NCI-H2171 treated with DMSO at 0.1 percent for 48 hours (cell line): Measurements from ENCODE around the gene ALCAM.
"Not testable (repeated sequence)": the region's sequence is repeated elsewhere in the genome, so short reads cannot be mapped to it uniquely, and the experiment has no call there.

Experiments
- DNase-seq: peaks from one replicate; lab custom pipeline; 2025; lab: John Stamatoyannopoulos, UW

The ALCAM gene

DNA sequence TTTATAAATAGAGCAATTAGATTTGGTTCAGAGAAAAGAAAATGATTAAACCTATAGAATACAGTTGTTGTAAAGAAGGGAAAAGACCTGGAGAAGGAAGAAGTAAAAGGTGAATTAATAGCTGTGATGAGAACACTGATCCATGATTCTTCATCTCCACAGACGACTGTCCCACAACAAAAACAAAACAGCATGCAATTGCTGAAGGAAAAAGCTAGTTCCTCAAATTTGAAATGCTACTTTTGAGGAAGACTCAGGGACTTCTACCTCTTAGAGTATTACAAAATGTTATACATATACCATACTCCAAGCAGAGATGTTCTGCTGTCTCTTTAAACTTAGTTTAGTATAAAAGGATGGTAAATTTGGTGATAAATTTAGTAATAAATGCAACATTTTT, 21.5 kb downstream of the ALCAM start:
- DNase-seq = no peak

DNA sequence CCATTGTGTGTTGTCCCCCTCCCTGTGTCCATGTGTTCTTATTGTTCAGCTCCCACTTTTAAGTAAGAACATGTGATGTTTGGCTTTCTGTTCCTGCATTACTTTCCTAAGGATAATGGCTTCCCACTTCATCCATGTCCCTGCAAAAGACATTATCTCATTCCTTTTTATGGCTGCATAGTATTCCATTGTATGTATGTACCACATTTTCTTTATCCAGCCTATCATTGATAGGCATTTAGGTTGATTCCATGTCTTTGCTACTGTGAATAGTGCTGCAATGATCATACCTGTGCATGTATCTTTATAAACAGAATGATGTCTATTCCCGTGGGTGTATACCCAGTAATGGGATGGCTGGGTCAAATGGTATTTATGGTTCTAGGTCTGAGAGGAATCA, 23.1 kb downstream of the ALCAM start:
- not testable (repeated sequence) for DNase-seq

DNA sequence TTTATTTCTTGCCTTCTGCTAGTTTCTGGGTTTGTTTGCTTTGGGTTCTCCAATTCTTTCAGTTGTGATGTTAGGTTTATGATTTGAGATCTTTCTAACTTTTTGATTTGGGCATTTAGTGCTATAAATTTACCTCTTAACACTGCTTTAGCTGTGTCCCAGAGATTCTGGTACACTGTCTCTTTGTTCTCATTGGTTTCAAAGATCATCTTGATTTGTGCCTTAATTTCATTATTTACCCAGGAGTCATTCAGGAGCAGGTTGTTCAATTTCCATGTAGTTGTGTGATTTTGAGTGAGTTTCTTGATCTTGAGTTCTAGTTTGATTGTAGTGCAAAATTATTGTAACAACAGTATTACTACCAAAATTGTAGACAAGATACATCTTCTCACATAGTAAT, 25.9 kb downstream of the ALCAM start:
- DNase-seq = not testable (repeated sequence)

DNA sequence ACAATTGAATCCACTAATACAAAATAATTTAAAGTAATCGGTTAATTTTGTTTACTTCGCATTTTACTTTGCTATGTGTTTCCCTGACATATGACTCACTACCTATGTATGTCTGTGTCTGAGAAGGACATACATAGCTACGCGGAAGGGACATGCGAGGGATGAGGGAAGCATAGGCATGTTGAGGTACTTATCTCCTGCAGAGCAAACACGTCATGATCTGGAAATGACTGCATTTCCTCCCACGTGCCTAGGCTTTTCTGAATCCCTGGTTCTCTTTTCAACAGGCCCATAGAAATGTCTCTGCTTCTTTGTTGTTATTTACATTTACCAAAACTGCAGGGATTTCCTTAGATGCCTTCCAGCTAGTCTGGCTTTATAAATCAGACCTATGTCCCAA, 27.5 kb downstream of the ALCAM start:
- DNase-seq = no peak

DNA sequence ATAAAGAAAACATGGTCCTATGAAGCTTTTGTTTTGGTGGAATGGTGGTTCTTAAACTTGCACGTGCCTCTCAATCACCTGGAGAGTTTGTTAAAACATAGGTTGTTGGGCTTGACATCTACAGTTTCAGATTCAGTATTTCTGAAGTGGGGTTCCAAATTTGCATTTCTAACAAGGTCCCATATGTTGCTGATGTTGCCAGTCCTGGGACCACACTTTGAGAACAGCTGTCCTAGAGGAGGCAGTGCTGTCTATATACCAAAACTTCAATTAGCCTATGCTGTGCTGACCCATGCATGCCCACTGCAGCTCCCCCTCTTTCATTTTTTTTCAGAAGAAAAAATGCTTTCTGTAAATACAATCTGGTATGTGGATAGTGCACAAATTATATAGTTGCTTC, 31.3 kb downstream of the ALCAM start:
- DNase-seq = no peak

DNA sequence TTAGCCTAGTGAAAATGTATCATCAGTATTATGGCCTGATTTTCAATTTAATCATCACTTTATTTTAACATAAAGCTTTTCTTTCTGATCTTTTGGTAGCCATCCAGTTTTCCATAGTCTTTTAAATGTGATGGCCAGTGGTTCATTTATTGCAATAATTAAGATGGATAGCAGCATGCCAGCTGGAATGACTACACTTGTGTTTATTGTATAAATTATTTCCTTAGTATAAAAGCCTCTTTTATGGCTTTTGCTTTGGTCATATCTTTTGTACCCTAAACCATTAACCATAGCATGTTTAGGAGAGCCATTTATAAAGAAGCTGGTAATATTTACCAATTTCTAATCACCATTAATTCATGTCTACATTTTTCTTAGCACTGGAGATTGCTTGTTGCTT, 31.7 kb downstream of the ALCAM start:
- DNase-seq = no peak

DNA sequence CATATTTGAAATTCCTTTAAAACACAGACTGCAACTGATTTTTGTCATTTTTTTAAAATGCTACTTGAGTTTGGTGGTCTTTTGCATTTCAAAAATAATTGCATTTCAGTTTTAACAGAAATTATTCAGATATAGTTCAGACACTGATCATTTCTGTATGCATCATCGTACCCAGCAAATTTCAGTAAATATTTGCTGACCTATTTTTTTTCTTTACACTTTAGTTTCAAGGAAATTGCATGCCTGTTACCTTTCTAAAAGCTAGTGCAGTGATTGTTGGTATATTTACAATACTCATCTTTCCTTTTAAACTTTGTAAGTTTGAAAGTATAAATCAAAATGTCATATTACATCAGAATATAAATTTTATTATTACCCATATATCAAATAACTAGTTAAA, 32.4 kb downstream of the ALCAM start:
- no peak for DNase-seq

DNA sequence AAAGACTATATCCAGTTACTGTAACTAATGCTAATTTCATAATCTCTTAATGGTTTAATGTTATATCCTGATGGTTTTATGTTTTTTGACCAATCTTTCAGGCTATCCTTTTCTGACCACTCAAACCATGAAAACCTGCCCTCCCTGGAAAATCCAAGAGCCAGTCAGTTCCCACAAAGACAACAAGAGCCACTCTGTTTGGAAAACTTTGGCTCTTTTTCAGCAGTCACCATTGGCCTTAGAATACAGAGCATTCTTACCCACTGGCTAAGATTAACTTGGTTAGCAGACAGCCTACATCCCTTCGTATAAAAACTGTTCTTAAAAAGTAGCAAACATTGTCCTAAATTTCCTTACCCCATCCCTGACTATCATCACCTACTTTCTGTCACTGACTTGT, 32.9 kb downstream of the ALCAM start:
- DNase-seq = no peak

DNA sequence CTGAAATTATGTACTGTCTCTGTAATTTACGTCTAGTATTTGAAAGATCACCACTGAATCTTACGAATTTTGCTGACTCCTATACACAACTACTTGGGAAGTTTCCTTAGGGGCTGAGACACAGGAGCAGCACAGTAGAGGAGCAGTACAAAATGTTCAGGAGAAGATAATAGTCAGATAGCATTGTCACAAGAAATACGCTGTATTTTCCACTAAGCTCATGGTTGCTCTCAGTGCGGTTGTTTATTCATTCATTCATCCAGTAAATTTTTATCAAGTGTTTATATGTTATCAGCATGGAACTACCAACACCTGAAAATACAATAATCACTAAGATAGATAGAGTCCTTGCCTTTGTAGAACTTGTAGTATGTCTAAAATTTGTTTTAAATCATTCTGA, 34.5 kb downstream of the ALCAM start:
- no peak for DNase-seq

DNA sequence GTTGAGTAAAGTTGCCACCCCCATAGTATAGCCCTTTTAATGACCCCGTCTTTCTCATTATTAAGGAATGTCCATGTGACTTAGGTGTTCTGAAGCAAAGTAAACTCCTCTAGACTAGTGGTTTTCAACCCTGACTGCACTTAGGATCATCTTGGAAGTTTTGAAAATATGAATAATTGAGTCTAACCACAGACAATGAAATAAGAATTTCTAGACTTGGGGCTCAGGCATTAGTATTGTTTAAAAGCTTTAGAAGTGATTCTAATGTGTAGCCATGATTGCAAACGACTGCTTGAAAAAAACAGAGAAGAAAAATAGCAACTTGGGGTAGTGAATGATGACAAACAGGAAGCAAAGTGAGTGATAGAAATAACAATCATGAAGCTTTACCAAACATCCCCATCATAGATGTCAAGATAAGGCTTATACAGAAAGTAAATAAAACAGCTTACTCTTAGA, 35.0 kb downstream of the ALCAM start:
- no peak for DNase-seq

DNA sequence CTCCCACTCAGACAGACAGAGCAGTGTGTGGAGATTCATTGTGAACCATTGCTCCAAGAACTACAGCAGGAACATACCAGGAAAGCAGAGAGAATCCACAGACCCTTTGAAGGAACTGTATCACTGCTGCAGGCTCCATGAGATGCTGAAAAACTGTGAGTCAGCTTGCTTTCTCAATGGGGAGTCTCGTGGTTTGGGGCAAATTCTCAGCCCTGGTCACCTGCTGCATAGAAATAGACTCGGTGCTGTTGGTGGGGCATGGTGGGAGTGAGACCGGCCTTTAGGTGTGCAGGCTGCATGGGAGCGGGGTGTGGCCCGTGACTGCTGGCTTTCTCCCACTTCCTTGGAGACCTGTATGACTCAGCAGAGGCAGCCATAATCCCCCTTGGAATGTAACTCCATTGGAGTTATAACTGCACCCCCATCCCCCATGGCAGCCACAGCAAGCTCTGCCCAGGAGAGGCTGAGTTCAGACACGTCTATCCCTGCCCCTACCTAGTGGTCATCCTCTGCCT, 35.6 kb downstream of the ALCAM start:
- no peak for DNase-seq

DNA sequence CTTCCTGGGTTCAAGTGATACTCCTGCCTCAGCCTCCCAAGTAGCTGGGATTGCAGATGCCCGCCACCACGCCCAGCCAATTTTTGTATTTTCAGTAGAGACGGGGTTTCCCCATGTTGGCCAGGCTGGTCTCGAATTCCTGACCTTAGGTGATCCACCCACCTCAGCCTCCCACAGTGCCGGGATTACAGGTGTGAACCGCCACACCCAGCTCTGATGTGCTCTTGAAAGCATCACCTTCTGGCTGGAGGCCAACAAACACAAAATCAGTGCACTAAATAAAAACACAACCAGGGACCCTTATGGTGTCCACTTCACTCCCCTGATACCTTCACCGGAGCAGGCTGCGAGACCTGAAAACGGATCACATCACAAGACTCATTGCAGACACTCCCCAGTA, 36.3 kb downstream of the ALCAM start:
- not testable (repeated sequence) for DNase-seq

DNA sequence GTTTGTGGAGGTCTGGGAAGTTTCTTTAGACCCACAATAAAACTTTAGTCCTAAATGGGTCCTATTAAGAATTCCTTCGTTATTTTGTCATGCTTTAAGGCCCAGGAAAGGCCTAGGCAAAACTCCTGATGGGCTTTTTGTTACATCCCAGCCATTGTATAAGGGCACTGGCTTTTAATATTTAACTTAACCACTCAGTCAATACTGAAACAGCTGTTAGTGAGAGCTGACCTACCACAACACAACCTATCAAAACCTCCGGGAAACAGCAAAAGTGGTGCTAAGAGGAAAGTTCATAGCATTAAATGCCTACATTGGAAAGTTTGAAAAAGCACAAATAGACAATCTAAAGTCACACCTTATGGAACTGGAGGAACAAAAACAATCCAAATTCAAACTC, 39.6 kb downstream of the ALCAM start:
- no peak for DNase-seq

DNA sequence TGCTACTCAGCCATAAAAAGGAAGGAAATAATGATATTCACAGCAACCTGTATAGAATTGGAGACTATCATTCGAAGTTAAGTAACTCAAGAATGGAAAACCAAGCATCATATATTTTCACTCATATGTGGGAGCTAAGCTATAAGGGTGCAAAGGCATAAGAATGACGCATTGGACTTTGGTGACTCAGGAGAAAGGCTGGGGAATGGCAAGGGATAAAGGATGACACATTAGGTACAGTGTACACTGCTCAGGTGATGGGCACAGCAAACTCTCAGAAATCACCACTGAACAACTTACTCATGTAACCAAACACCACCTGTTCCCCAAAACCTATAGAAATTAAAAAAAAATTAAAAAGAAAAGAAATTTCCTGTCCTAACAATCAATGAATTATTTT, 42.7 kb downstream of the ALCAM start:
- no peak for DNase-seq

DNA sequence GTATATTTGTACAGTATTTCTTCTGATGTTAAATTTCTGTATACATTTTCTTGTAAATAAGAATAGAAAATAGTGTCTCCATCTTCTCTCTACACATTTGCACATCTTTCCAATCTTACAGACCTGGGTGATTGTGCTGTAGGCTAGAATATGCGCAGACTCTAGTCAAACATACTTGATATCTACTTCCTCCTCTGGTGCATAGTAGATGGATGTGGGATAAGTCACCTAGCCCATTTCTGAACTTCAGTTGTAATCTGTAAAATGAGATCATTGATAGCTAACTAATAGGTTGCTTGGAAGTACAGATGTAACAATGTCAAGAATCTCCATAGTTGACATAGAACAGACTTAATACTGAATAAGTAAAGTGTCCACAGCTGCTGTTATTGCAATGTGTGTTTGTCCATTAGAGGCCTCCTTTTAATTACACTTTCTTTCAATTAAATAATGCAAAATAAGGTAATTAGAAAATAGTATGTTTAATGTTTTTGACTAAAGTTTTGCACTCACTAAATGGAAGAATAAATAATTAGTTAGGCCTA, 46.7 kb downstream of the ALCAM start:
- no peak for DNase-seq

DNA sequence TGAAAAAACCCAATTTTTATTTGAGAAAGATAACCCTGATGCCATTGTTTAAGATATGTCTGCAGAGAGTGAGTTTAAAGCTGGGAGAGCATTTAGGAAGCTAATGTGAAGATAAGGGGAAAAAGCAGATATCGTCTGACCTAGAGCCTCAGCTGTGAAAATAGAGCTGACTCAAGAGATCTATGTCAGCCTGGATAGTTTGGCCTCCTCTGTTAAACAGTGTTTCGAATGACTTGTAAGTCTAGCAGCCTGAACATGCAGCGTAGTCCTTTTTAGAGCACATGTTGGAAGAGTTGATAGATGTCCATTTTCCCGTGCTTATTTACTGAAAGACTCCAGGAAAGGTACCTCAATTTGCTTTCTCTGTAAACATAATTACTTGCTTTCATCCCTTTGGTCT, 48.1 kb downstream of the ALCAM start:
- DNase-seq = no peak

DNA sequence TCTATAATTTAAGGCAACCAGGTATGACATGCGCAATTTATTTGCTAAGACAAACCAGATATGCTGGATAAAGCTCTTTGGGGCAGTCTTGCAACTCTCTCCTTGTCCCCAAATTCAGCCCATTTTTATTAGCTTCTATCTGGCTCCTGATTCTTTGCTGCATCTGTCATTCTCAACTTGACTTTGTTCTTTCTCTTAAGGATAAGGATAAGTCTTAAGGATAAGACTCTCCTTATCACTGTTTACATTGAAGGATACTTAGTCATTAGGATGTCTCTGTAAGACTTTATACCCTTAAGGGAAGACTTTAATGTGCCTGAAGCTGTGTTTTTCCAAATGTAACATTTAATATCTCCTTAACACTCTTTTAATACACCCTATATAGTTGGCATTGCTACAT, 49.2 kb downstream of the ALCAM start:
- no peak for DNase-seq

DNA sequence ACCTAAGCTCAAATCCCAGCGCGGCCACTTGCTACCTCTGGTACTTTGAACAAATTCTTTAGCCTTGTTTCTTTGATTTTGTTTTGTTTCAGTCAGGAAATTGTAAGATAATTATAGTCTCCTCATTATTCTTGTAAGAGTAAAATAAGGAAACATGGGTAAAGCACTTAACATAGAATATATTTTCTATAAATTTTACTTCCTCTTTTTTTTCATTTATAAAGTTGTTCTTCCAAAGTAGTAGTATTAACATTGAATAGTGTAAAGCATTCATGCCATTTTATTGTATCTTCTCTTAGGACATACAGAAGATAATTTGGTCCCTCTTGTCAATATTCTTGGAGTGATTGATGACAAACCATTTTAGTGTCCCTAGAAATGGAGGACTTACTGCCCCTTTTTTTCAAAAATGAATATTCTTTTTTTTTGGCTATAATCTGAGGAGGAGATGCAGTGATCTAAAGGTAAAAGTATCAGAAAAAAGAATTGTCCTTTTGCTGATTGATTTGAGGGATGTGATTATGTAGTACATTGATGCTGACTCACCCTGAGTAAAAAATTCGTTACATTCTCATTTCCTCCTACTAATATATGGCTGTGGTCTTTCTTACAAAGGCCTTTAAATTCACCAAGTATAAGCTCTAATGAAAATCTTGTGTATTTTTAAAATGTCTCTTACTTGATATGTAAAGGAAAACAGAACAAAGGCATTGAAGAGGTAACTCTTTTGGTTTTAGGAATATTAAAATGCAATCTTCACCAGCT, 51.0 kb downstream of the ALCAM start:
- DNase-seq = no peak

DNA sequence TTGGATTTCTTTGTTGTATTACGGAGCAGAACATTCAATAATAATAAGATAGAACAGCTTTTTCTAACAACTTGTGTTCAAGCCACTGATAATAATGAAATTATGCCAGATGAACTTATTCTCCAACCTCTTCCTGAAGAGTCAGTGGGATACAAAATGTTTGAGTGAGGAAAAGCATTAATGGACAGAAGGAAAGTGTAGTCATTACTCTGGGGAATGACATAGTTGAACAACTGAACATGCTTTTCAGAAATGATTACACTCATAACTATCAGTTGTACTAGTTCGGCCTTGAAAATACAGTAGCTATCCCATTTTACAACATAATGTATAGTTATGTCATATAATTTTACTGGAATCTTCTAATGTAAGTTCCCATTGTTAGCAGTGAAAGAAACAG, 55.9 kb downstream of the ALCAM start:
- no peak for DNase-seq

DNA sequence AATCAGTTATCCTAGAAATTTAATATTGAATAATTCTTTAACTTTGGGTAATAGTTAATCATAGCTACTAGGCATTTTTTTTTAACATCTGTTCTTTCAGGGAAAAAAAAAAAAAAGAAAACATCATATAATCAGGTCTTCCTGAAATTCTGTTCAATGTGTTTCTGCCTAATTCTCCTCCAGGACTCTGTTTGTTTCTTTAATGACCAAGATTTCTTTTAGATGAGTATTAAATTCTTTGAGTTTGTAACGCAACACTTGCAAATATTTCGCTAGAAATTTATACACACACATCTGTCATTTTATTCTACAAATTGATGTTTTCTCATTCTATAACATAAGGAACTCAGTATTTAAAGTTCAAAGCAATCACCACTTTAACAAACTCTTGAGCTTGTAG, 56.7 kb downstream of the ALCAM start:
- DNase-seq = no peak

DNA sequence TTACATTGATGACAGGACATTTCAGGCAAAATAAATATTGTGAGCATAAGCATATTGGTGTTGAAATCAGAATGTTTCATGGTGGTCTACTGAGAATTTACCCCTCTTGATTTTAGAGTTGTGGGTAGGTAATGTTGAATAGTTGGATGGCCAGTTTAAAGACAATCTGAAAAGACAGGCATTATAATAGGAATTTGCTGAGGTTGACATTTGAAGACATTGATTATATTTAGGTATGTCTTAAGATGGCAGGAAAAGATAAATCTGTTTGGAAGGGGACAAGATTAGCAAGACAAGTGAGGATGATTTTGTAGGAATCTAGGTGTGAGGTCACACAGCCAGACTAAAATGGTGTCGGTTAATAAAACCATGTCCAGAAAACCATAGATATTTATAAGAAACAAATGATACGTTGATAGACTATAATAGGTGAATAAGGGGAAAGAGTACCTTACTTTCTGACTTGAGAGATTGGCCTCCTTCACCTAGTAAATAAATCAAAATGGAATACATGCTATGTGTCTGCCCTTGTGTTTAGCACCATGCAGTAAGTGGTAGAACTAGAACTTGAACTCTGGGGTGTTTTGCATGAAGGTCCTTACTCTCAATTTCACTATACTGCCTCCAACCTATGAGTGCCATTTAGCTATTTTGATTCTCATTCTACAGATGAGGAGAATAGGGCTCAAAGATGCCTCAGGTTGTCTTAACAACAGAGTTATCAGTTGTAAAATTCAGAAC, 57.9 kb downstream of the ALCAM start:
- no peak for DNase-seq

DNA sequence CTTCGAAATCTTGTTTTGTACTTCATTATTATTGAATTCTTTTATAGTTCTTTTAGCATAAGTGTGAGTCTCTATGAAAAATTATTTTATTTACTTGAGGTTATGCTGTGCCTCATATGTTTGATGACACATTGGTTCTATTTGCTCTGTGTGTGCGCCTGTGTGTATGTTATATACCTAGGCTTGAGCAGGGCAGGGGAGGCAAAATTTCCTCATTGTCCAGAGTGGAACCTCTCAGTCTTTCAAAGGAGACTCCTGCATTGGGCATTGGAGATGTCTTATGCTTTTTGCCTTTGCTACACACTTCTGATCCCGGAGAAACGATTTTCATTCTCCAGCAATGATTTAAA, 58.4 kb downstream of the ALCAM start:
- DNase-seq = no peak

DNA sequence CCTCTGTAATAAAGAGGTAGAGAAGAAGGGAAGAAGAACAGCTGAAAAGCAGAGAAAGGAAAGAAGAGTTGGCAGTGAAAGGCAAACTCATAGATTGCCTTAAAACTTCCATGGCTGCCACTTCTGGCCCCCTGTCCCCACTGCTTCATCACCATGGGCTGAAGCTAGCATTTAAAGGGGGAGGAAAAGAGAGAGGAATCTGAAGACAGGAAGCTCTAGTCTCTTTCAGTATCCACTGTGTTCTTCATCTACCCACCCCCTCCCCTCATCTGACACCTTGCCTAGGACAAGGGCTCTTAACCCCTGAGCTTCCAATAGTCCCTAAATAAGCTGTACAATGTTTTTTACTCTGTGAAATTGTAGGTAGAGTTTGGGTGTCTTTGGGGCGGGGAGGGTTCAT, 60.6 kb downstream of the ALCAM start:
- DNase-seq = no peak
